GM21447 (cell line): ENCODE results near the gene AK4.
"Not testable (repeated sequence)": the region's sequence is repeated elsewhere in the genome, so short reads cannot be mapped to it uniquely, and the experiment has no call there.

ENCODE experiments used
- ATAC-seq: cut with Tn5 transposase; IDR thresholded peaks from one replicate; pipeline ENCODE4 v1.9.1; 2021; ENCODE audit not compliant: unreplicated experiment

The AK4 gene

GRCh38 chr1:65148178-65148547, at the start of gene AK4:
Gene AK4, plus strand, starts transcription at chr1:65148203. Its CDS starts 205 bp downstream, at chr1:65148408.
- ATAC-seq: peak; percentile 15

- no peak for ATAC-seq
Observed at GRCh38 chr1:65103807-65104206, 44.2 kb upstream of the AK4 start.

GRCh38 chr1:65104854-65105534, 43.0 kb upstream of the AK4 start:
- ATAC-seq: no peak

- ATAC-seq: no peak
Observed at GRCh38 chr1:65105596-65105995, 42.4 kb upstream of the AK4 start.

- ATAC-seq: no peak
Observed at GRCh38 chr1:65108025-65108642, 39.9 kb upstream of the AK4 start.

GRCh38 chr1:65109487-65109886, 38.5 kb upstream of the AK4 start:
- no peak for ATAC-seq

- ATAC-seq: no peak
Observed at GRCh38 chr1:65112811-65113210, 35.2 kb upstream of the AK4 start.

GRCh38 chr1:65113298-65113697, 34.7 kb upstream of the AK4 start:
- ATAC-seq: no peak

- no peak for ATAC-seq
Observed at GRCh38 chr1:65114322-65114721, 33.7 kb upstream of the AK4 start.

GRCh38 chr1:65119951-65120350, 28.1 kb upstream of the AK4 start:
- no peak for ATAC-seq

- ATAC-seq: not testable (repeated sequence)
Observed at GRCh38 chr1:65129104-65129503, 18.9 kb upstream of the AK4 start.

- ATAC-seq: no peak
Observed at GRCh38 chr1:65138524-65138923, 9.5 kb upstream of the AK4 start.

- ATAC-seq: not testable (repeated sequence)
Observed at GRCh38 chr1:65139793-65140192, 8.2 kb upstream of the AK4 start.

- no peak for ATAC-seq
Observed at GRCh38 chr1:65141394-65141793, 6.6 kb upstream of the AK4 start.

- no peak for ATAC-seq
Observed at GRCh38 chr1:65141918-65142317, 6.1 kb upstream of the AK4 start.

- not testable (repeated sequence) for ATAC-seq
Observed at GRCh38 chr1:65143112-65143658, 4.8 kb upstream of the AK4 start.

- ATAC-seq: no peak
Observed at GRCh38 chr1:65146908-65147423, 1.0 kb upstream of the AK4 start.

- ATAC-seq: peak; percentile 60
Observed at GRCh38 chr1:65147424-65148177, 402 bp upstream of the AK4 start.

GRCh38 chr1:65148548-65149350, 746 bp downstream of the AK4 start:
- ATAC-seq: peak; percentile 53

GRCh38 chr1:65149351-65150107, 1.5 kb downstream of the AK4 start:
- ATAC-seq: no peak
